ENCODE results near the gene MFRP. TPM values are rescaled to one million over a fixed set of nuclear protein-coding genes. Genes with fewer than 3 reads are reported as not detected.

MFRP gene
- total and polyA plus RNA-seq, 11 donors: 0.04 TPM; not detected in 10

DNA sequence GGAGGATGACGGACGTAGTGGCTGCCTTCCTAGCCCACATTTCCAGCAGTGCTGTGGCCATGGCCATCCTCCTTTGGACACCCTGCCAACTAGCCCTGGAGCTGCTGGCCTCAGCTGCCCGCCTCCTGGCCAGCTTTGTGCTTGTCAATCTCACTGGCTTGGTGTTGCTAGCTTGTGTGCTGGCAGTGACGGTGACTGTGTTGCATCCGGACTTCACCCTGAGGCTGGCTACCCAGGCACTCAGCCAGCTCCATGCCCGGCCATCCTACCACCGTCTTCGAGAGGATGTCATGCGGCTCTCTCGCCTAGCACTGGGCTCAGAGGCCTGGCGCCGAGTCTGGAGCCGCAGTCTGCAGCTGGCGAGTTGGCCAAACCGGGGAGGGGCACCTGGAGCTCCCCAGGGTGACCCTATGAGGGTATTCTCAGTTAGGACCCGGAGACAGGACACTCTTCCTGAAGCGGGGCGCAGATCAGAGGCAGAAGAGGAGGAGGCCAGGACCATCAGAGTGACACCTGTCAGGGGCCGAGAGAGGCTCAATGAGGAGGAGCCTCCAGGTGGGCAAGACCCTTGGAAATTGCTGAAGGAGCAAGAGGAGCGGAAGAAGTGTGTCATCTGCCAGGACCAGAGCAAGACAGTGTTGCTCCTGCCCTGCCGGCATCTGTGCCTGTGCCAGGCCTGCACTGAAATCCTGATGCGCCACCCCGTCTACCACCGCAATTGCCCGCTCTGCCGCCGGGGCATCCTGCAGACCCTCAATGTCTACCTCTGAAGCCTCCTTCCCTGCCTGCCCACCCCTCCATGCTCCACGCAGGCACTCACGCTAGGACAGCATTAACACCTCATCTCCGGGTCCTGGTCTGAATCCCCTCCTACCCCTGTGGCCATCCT, 10.6 kb downstream of the MFRP start:
- intact Hi-C loops (cut with DNase I): loop anchor here in 4 of 10 donors (5.0 to 10.0 kb wide), 4 partner anchors 46 to 231 kb away; partner anchors contain the start of genes ABCG4 (in 1 of the 4), C2CD2L (in 1 of the 4), CBL (in 1 of the 4) and DPAGT1 (in 1 of the 4)
- H3K36me3 ChIP-seq: peaks cover 0 to 10% (median 5%) of the 10 kb centered on the region in 9 donors
- peak in 2 of 5 donors; percentile 49 to 65 for DNase-seq
- H3K27ac ChIP-seq: peak overlapping the region in 1 of 12 donors; percentile 89
- peak overlapping the region in 5 of 12 donors; percentile 76 to 95 (median 85) for H3K4me3 ChIP-seq
- WGBS, 4 donors: 80 to 87% (median 81%) methylated on average over 21 to 30 of the region's 30 CpGs
- H3K4me1 ChIP-seq: peaks cover 7 to 58% (median 40%) of the 10 kb centered on the region in 12 donors
- H3K27me3 ChIP-seq: peaks cover 0 to 19% (median 0%) of the 10 kb centered on the region in 9 donors
- TF ChIP-seq POLR2A (IDR thresholded peaks at IDR 0.05): no peak
- TF ChIP-seq, protein P1, sequence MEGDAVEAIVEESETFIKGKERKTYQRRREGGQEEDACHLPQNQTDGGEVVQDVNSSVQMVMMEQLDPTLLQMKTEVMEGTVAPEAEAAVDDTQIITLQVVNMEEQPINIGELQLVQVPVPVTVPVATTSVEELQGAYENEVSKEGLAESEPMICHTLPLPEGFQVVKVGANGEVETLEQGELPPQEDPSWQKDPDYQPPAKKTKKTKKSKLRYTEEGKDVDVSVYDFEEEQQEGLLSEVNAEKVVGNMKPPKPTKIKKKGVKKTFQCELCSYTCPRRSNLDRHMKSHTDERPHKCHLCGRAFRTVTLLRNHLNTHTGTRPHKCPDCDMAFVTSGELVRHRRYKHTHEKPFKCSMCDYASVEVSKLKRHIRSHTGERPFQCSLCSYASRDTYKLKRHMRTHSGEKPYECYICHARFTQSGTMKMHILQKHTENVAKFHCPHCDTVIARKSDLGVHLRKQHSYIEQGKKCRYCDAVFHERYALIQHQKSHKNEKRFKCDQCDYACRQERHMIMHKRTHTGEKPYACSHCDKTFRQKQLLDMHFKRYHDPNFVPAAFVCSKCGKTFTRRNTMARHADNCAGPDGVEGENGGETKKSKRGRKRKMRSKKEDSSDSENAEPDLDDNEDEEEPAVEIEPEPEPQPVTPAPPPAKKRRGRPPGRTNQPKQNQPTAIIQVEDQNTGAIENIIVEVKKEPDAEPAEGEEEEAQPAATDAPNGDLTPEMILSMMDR (IDR thresholded peaks at IDR 0.05): no peak
- no peaks in the 10 kb centered on the region for H3K9me3 ChIP-seq
- peak in 1 of 4 donors; percentile 4 for ATAC-seq

DNA sequence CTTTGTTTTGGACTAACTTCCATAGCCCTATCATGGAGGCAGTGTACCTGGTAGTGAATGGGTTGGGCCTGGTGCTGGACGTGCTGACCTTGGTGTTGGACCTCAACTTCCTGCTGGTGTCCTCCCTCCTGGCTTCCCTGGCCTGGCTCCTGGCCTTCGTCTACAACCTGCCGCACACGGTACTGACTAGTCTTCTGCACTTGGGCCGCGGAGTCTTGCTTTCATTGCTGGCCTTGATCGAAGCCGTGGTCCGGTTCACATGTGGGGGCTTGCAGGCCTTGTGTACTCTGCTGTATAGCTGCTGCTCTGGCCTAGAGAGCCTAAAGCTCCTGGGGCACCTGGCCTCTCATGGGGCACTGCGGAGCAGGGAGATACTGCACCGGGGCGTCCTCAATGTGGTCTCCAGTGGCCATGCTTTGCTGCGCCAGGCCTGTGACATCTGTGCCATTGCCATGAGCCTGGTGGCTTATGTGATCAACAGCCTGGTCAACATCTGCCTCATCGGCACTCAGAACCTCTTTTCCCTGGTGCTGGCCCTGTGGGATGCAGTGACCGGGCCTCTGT, 11.3 kb downstream of the MFRP start:
- H3K27me3 ChIP-seq: peaks cover 0 to 12% (median 0%) of the 10 kb centered on the region in 9 donors
- TF ChIP-seq, protein P1 (IDR thresholded peaks at IDR 0.05): no peak
- TF ChIP-seq POLR2A (IDR thresholded peaks at IDR 0.05): no peak
- peaks cover 7 to 55% (median 38%) of the 10 kb centered on the region in 12 donors for H3K4me1 ChIP-seq

DNA sequence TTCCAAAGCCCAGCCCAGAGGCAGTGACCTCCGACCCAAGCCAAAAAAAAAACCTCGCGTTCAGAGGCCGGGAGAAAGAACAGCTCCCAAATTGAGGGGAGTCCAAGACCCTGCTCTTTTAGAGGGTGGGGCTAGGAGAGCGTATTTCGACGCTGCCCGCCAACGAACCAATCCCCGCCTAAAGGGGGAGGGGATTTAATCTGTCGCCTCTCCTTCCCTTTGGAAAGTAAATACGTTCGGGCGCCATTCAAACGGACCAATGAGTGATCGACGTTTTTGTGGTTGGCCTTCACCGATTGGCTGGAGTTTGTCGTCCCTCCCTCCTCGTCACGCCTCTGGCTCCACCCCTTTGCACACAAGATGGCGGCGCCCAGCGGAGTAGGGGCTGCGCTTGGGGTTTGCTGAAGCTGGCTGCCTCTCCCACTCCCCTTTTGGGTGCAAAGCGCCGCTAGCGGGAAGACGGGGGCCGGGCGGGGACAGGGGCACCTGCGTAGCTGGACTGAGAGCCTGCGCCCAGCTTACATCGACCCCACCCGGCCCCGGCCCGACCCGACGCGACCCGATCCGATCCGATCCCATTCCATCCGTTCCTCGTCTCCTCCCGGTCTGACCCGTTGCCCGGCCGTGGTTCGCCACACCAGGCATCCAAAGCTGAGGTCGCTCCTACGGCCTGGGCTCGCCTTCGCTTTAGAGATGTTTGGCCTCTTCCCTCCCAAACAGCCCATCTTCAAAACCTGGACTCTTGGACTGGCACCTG, 12.2 kb downstream of the MFRP start, which contains the start of gene RNF26:
TSS of gene RNF26 (plus strand) at position 354 of the 757 bp plus-strand sequence. CDS start 596 bp downstream, outside the sequence.
- ATAC-seq (peak; percentile 92 to 96 (median 93)), DNase-seq (peak; percentile 94 to 96 (median 96))
- Histone ChIP-seq H3K9me3 (no peaks in the 10 kb centered on the region), H3K27me3 (peaks cover 0 to 3% (median 0%) of the 10 kb centered on the region in 9 donors), H3K27ac (peak within 1 kb of the TSS; percentile 50 to 91 (median 82)), H3K36me3 (peaks cover 0 to 10% (median 5%) of the 10 kb centered on the region in 9 donors), H3K4me1 (peaks cover 5 to 47% (median 32%) of the 10 kb centered on the region in 12 donors), H3K4me3 (peak within 1 kb of the TSS; percentile 76 to 99 (median 86))
- TF ChIP-seq POLR2A (IDR thresholded peaks at IDR 0.05): peak; percentile 11 to 48
- TF ChIP-seq, protein P1 (IDR thresholded peaks at IDR 0.05): no peak
- intact Hi-C loops (cut with DNase I): loop anchor here in 2 of 10 donors (10.0 kb wide), 2 partner anchors 190 to 230 kb away; partner anchors contain the start of genes ABCG4 (in 1 of the 2), C2CD2L (in 1 of the 2) and DPAGT1 (in 1 of the 2)
- WGBS, 4 donors: 0% methylated on average over 32 to 54 of the region's 54 CpGs

More for the DNA sequence above, 11.3 kb downstream of the MFRP start:
- intact Hi-C loops (cut with DNase I): loop anchor here in 4 of 10 donors (5.0 to 10.0 kb wide), 4 partner anchors 47 to 230 kb away; partner anchors contain the start of genes ABCG4 (in 1 of the 4), C2CD2L (in 1 of the 4), CBL (in 1 of the 4) and DPAGT1 (in 1 of the 4)
- peak overlapping the region in 8 of 12 donors; percentile 50 to 91 (median 85) for H3K27ac ChIP-seq
- 48 to 65% (median 59%) methylated on average over 7 to 15 of the region's 15 CpGs for WGBS, 4 donors
- H3K36me3 ChIP-seq: peaks cover 0 to 10% (median 5%) of the 10 kb centered on the region in 9 donors
- H3K9me3 ChIP-seq: no peaks in the 10 kb centered on the region
- ATAC-seq (no peak), DNase-seq (peak in 2 of 5 donors; percentile 31 to 33)
- peak overlapping the region; percentile 76 to 99 (median 86) for H3K4me3 ChIP-seq
